Activated CD8-positive, alpha-beta memory T cell treated with anti-CD3 and anti-CD28 coated beads, Interleukin-2, amount 50 U/mL, for 1 hour (primary cell): ENCODE measurements around the gene SRPK2.
"Not testable (repeated sequence)": the region's sequence is repeated elsewhere in the genome, so short reads cannot be mapped to it uniquely, and the experiment has no call there.

Source experiments
- DNase-seq: peaks from one replicate; pipeline ENCODE4 v3.0.0-alpha.2; 2020; ENCODE audit errors: extremely low read depth

Gene SRPK2

GRCh38 chr7:105339404-105340323, 49.1 kb downstream of the SRPK2 start:
- no peak for DNase-seq

- DNase-seq = no peak
Observed at GRCh38 chr7:105337529-105337928, 51.2 kb downstream of the SRPK2 start.

GRCh38 chr7:105336009-105336408, 52.7 kb downstream of the SRPK2 start:
- no peak for DNase-seq

GRCh38 chr7:105332661-105333060, 56.1 kb downstream of the SRPK2 start:
- not testable (repeated sequence) for DNase-seq

- DNase-seq = no peak
Observed at GRCh38 chr7:105330526-105330925, 58.2 kb downstream of the SRPK2 start.

GRCh38 chr7:105327201-105327600, 61.5 kb downstream of the SRPK2 start:
- DNase-seq = no peak

- DNase-seq = no peak
Observed at GRCh38 chr7:105325216-105325904, 63.4 kb downstream of the SRPK2 start.

GRCh38 chr7:105324606-105325005, 64.1 kb downstream of the SRPK2 start:
- not testable (repeated sequence) for DNase-seq

GRCh38 chr7:105323366-105323765, 65.4 kb downstream of the SRPK2 start:
- no peak for DNase-seq

GRCh38 chr7:105322655-105323277, 66.0 kb downstream of the SRPK2 start:
- no peak for DNase-seq

GRCh38 chr7:105321754-105322455, 66.8 kb downstream of the SRPK2 start:
- no peak for DNase-seq

- no peak for DNase-seq
Observed at GRCh38 chr7:105320896-105321295, 67.8 kb downstream of the SRPK2 start.

- no peak for DNase-seq
Observed at GRCh38 chr7:105319578-105319977, 69.1 kb downstream of the SRPK2 start.

- no peak for DNase-seq
Observed at GRCh38 chr7:105316578-105317344, 72.0 kb downstream of the SRPK2 start.

- DNase-seq = no peak
Observed at GRCh38 chr7:105315357-105315756, 73.4 kb downstream of the SRPK2 start.

GRCh38 chr7:105309235-105310169, 79.2 kb downstream of the SRPK2 start:
- DNase-seq = no peak

GRCh38 chr7:105307163-105307672, 81.5 kb downstream of the SRPK2 start:
- DNase-seq = no peak

GRCh38 chr7:105306298-105306748, 82.4 kb downstream of the SRPK2 start:
- no peak for DNase-seq

GRCh38 chr7:105305633-105306032, 83.1 kb downstream of the SRPK2 start:
- DNase-seq = no peak
